Measurements from ENCODE around the gene ZNF469.

The ZNF469 gene

GRCh38 chr16:88363239-88363891, 19.4 kb upstream of the ZNF469 start:
- DNase-seq, result no peak

DNA sequence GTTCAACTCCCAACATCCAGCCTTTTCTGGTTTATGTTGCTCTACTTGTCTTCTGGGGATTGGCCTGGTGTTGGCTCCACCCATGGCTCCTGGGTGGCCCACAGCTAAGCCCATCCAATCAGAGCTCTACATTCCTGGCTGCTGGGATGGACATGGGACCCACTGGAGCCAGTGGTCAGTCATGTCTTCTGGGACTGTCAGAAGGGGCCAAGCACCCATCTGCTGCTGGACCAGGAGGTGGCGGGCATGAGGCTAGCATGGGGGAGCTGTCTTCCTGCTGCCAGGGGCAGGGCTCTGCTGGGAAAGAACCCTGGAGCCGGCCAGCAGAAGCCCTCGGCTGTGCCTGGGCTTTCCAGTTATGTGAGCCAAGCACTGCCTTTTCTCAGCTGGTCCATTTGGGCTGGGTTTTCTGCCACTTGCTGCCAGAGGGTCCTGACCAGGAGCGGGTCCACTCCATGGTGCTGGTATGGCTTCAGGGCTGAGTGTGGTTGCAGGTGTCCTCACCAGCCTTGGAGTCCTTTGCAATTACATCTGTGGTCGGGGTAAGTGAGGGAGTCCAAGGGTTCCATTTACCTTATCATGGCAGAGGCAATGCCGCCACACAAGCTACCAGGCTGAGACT, 17.4 kb upstream of the ZNF469 start:
- DNase-seq, result no peak

- no peak for DNase-seq
Measured at GRCh38 chr16:88366032-88366703, 16.6 kb upstream of the ZNF469 start.

GRCh38 chr16:88366704-88367047, 16.1 kb upstream of the ZNF469 start:
- DNase-seq, result no peak

- DNase-seq, result no peak
Measured at GRCh38 chr16:88367560-88367959, 15.2 kb upstream of the ZNF469 start.

- DNase-seq, result no peak
Measured at GRCh38 chr16:88368036-88368435, 14.7 kb upstream of the ZNF469 start.

- DNase-seq, result no peak
Measured at GRCh38 chr16:88368994-88369393, 13.8 kb upstream of the ZNF469 start.

GRCh38 chr16:88369447-88370008, 13.2 kb upstream of the ZNF469 start:
- DNase-seq, result no peak

GRCh38 chr16:88370365-88370764, 12.4 kb upstream of the ZNF469 start:
- DNase-seq, result no peak

DNA sequence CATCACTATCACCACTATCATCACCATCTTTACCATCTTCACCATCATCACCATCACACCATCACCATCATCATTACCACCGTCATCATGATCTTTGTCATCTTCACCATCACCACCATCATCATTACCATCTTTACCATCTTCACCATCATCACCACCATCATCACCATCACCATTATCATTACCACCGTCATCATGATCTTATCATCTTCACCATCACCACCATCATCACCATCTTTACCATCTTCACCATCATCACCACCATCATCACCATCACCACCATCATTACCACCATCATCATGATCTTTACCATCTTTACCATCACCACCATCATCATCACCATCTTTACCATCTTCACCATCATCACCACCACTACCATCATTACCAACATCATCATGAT, 10.2 kb upstream of the ZNF469 start:
- DNase-seq, result no peak

GRCh38 chr16:88373211-88373610, 9.5 kb upstream of the ZNF469 start:
- DNase-seq, result no peak

DNA sequence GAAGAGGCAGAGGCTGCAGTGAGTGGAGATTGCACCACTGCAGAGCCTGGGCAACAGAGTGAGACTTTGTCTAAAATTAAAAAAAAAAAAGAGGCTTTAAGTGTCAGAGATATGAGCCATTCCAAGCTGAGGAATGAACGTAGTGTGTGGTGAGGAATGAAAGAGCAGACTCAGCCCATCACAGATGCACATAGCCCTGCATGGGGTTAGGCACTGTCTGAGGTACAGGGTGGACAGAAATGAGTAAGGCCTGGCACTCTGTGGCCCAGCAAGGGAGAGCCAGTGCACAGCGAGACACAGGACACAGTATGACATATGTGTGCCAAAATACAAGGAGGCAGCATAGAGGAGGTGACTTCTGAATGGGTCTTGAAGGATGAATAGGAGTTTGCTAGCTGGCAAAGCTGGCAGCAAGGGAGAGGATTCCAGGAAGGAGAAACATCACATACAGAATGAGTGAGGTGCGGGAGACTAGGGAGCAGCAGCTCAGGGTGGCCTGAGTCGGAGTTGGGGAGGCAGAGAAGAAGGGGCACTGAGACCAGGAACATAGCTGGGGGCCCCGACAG, 8.7 kb upstream of the ZNF469 start:
- no peak for DNase-seq

DNA sequence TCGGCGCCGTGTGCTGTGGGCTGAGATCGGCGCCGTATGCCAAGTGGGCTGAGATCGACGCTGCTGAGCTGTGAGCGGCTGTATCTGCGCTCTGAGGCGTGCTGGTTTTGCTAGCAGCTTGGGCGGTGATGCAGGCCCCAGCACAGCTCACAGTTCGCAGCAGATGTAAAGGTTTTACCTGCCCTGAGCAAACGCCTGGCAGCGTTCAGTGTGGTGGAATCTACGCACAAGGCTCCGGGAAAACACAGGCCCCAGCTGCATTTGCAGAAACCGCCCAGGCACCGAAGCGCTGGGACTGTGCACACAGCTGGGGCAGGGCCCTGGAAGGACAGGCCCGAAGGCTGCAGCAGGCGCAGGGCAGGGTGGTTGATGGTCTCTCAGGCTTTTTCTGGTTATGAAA, 8.0 kb upstream of the ZNF469 start:
- no peak for DNase-seq

- no peak for DNase-seq
Measured at GRCh38 chr16:88375236-88375975, 7.4 kb upstream of the ZNF469 start.

DNA sequence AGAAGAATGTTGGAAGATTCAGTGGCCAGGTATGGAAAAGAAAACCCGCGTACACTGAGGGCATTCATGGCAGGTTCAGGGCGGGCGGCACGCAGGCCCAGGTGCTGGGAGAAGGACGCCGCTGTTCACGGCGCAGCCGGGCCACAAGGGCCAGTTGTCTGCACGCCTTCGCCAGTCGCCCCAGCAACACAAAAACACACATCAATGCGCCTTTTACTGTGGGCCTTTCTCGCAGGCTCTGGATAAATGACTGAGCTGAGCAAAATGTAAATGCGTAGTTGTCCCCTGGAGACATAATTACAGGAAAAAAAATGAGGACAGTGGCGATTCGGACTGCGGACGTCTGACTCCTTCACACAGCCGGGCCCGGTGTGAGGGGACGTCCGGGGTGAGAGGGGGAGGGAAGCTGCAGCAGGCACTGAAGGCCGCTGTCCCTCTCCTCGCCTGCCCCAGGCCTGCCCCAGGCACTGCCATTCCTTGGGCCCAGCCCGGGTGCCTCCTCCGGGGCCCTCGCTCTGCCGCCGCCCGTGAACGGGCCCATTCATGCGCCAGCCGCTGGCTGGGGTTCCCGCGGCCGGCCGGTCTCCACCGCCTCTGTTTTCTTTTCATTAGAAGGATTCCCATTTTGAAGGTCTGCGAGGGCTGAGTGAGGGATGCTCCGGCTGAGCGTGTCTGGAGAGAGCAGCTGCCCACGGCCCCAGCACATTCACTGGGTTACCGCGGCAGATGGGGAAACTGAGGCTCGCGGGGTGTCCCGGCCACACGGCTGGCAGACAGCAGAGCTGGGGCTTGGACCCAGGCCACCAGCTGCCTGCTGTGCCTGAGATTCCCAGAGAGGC, 6.5 kb upstream of the ZNF469 start:
- no peak for DNase-seq

- no peak for DNase-seq
Measured at GRCh38 chr16:88376835-88377726, 5.7 kb upstream of the ZNF469 start.

DNA sequence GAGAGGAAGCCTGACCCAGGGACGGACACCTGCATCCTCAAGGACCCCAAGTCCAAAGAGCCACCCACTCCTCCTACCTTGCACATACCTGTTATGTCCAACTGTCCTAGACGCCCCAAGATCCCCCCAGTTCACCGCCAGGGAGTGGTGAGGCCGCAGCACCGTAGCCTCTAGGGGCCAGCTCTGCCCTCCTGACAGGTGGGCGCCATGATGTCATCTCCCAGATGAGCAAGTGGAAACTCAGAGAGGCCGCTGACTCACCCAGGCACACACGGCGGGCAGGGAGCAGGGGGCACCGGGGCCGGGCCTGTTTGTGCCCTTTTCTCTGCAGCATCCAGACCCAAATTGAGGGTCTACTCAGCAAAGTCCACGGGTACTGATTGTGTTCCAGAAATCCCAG, 4.8 kb upstream of the ZNF469 start:
- no peak for DNase-seq

GRCh38 chr16:88378401-88378800, 4.4 kb upstream of the ZNF469 start:
- no peak for DNase-seq

GRCh38 chr16:88378836-88379693, 3.7 kb upstream of the ZNF469 start:
- DNase-seq, result no peak

GRCh38 chr16:88379694-88380040, 3.1 kb upstream of the ZNF469 start:
- no peak for DNase-seq

Measured in NCI-H2029 (cell line).